OCI-LY7 (cell line): ENCODE data around the gene SEMA5A. TPM values are rescaled to one million over a fixed set of nuclear protein-coding genes. Genes with fewer than 3 reads are reported as not detected.

Source experiments
- BruUV-seq: library from RNA; stranded (reverse); fragments of 400-500 nt; replicated peaks from 2 replicates; lab custom pipeline; 2021; lab: Mats Ljungman, UMichigan
- CTCF ChIA-PET: fragments of 300-600 bp; sonication (Branson Sonifier 250); formaldehyde crosslinking; loops from one replicate; lab custom pipeline; 2022; ENCODE audit warnings: antibody characterized with exemption; ENCODE audit not compliant: unreplicated experiment; lab: Charles Lee
- POLR2A ChIA-PET: fragments of 300-600 bp; sonication (Branson Sonifier 250); formaldehyde crosslinking; loops from one replicate; lab custom pipeline; 2022; ENCODE audit warnings: antibody characterized with exemption; lab: Charles Lee
- DNase-seq: peaks from one replicate; pipeline ENCODE4 v3.0.0-alpha.2; 2015; ENCODE audit warnings: low spot score
- H2AFZ ChIP-seq: fragments of 200-600 bp; sonication (generic), shearing (Covaris generic); 2 replicates; pipeline ENCODE4 v1.6.1; 2014; ENCODE audit warnings: mild to moderate bottlenecking, antibody characterized with exemption, low read length, moderate library complexity
- H3K27ac ChIP-seq: fragments of 200-600 bp; sonication (generic); 2 replicates; pipeline ENCODE4 v1.5.1; 2014; ENCODE audit warnings: mixed run types, low read depth, mild to moderate bottlenecking, moderate library complexity, low read length, inconsistent platforms; ENCODE audit not compliant: poor library complexity, severe bottlenecking
- H3K36me3 ChIP-seq: fragments of 200-600 bp; sonication (generic); 2 replicates; pipeline ENCODE4 v1.6.1; 2014; ENCODE audit warnings: mild to moderate bottlenecking, antibody characterized with exemption, low read length, moderate library complexity, mixed read lengths; ENCODE audit not compliant: insufficient read depth
- H3K4me1 ChIP-seq: fragments of 200-600 bp; sonication (generic); 2 replicates; pipeline ENCODE4 v1.5.1; 2014; ENCODE audit warnings: mild to moderate bottlenecking, low read length; ENCODE audit not compliant: insufficient read depth, poor library complexity, severe bottlenecking
- H3K4me2 ChIP-seq: fragments of 200-600 bp; sonication (generic); 2 replicates; pipeline ENCODE4 v1.6.1; 2014; ENCODE audit warnings: mild to moderate bottlenecking, low read length
- H3K4me3 ChIP-seq: fragments of 200-600 bp; sonication (generic); 2 replicates; pipeline ENCODE4 v1.5.1; 2014; ENCODE audit warnings: mild to moderate bottlenecking, low read depth, low read length; ENCODE audit not compliant: poor library complexity, severe bottlenecking
- H3K79me2 ChIP-seq: fragments of 200-600 bp; sonication (generic); 2 replicates; pipeline ENCODE4 v1.6.1; 2016; ENCODE audit warnings: low read depth, mild to moderate bottlenecking, low read length, moderate library complexity, mixed read lengths; ENCODE audit not compliant: insufficient read depth
- H3K9me2 ChIP-seq: fragments of 200-600 bp; sonication (generic); 2 replicates; pipeline ENCODE4 v1.6.1; 2016; ENCODE audit warnings: mild to moderate bottlenecking, low read length, mixed read lengths; ENCODE audit not compliant: insufficient read depth
- H3K9me3 ChIP-seq: fragments of 200-600 bp; sonication (generic); 2 replicates; pipeline ENCODE4 v1.6.1; 2014; ENCODE audit warnings: mild to moderate bottlenecking, mixed run types, low read length, mixed read lengths
- H4K20me1 ChIP-seq: fragments of 200-600 bp; sonication (generic); 2 replicates; pipeline ENCODE4 v1.6.1; 2014; ENCODE audit warnings: mild to moderate bottlenecking, antibody characterized with exemption, low read length, moderate library complexity, mixed read lengths; ENCODE audit not compliant: insufficient read depth
- EZH2phosphoT487 ChIP-seq: fragments of 200-600 bp; sonication (generic); IDR thresholded peaks from 2 replicates; pipeline ENCODE4 v1.6.1; 2018; ENCODE audit warnings: low read depth, borderline replicate concordance, mild to moderate bottlenecking, mixed run types, antibody characterized with exemption, low read length, moderate library complexity, mixed read lengths
- intact Hi-C: fragments of 100-400 bp; cut with micrococcal nuclease; formaldehyde crosslinking; loops from one replicate; pipeline ENCODE4 v1.10.0; 2022; ENCODE audit not compliant: unreplicated experiment
- microRNA-seq: library from miRNA; unstranded; fragments of <30 nt; microRNA quantifications from one replicate; pipeline ENCODE4 v1.2.0, GENCODE V29; 2022; ENCODE audit warnings: borderline replicate concordance
- small RNA-seq: library from RNA; depleted of rRNA; stranded (forward); fragments of <200 nt; gene quantifications from one replicate; pipeline ENCODE3, GENCODE V24; 2014
- total RNA-seq, 2 experiments: library from RNA; depleted of rRNA in 1 of 2; stranded (reverse); fragments of >200 nt in 1 of 2; shearing (Covaris generic) in 1 of 2; gene quantifications; 2 replicates each; pipeline ENCODE4 v1.2.3, GENCODE V29; 2014 to 2022
- TF ChIP-seq, protein P1 (sequence below): fragments of 200-600 bp; sonication (generic); conservative IDR thresholded peaks from 2 replicates; pipeline ENCODE4 v1.5.1; 2014; ENCODE audit warnings: mild to moderate bottlenecking, antibody characterized with exemption, low read length, moderate library complexity, mixed read lengths

SEMA5A gene
- total RNA-seq, 2 experiments from 2014 or later: not detected

DNA sequence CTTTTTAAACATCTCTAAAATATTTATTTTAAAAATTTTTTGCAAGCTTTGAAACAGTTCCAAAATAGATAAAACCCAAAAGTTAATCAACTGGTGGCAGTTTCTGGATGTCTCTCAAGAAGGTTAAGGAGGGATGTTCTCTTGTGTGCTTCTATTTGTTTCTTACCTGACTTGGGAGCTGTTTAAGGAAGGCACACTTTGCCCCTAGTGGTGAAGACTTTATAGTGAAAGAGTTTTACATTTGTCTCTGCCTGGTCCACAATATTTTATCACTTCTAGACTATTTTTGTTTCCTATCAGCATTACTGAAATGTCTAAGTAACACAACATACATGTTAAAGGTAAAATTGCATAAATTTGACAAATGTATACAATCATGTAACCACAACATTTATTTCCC lies 552.8 kb downstream of the SEMA5A start:
- no peaks in the 10 kb centered on the region for H4K20me1 ChIP-seq
- H3K4me1 ChIP-seq: no peaks in the 10 kb centered on the region
- no TSS peak for BruUV-seq
- TF ChIP-seq EZH2phosphoT487: no peak
- TF ChIP-seq, protein P1, sequence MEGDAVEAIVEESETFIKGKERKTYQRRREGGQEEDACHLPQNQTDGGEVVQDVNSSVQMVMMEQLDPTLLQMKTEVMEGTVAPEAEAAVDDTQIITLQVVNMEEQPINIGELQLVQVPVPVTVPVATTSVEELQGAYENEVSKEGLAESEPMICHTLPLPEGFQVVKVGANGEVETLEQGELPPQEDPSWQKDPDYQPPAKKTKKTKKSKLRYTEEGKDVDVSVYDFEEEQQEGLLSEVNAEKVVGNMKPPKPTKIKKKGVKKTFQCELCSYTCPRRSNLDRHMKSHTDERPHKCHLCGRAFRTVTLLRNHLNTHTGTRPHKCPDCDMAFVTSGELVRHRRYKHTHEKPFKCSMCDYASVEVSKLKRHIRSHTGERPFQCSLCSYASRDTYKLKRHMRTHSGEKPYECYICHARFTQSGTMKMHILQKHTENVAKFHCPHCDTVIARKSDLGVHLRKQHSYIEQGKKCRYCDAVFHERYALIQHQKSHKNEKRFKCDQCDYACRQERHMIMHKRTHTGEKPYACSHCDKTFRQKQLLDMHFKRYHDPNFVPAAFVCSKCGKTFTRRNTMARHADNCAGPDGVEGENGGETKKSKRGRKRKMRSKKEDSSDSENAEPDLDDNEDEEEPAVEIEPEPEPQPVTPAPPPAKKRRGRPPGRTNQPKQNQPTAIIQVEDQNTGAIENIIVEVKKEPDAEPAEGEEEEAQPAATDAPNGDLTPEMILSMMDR: peak; percentile 76
- no peak overlapping the region for H3K4me3 ChIP-seq
- ChIA-PET CTCF (no interaction called here), POLR2A (no interaction called here)
- no peak overlapping the region for H3K4me2 ChIP-seq
- H3K9me3 ChIP-seq: no peaks in the 10 kb centered on the region
- H3K27ac ChIP-seq: no peak overlapping the region
- no peak overlapping the region for H2AFZ ChIP-seq
- intact Hi-C loops: no loop called here
- no peaks in the 10 kb centered on the region for H3K9me2 ChIP-seq
- no peaks in the 10 kb centered on the region for H3K36me3 ChIP-seq
- peak; percentile 38 for DNase-seq
- no peaks in the 10 kb centered on the region for H3K79me2 ChIP-seq

Small RNA genes within 50 kb of the gene (microRNA-seq; reads per million reads assigned to microRNA genes)
- not detected for gene MIR4636

Small RNA genes within 50 kb of the gene (small RNA-seq; reads per million reads assigned to genes)
- not detected for gene MIR4636
- gene SNORD123: not detected

Other genes with a start within 250 kb of the SEMA5A start
- gene TAS2R1, start 84.3 kb upstream of the SEMA5A start, total RNA-seq (2014; rRNA removed; shearing (Covaris generic)): not detected in 2 replicates
- gene TAS2R1, start 84.3 kb upstream of the SEMA5A start, total RNA-seq (2022): not detected in 2 replicates